ENCODE results near the gene TOP2A.
"Not testable (repeated sequence)": the region's sequence is repeated elsewhere in the genome, so short reads cannot be mapped to it uniquely, and the experiment has no call there.

Gene TOP2A

DNA sequence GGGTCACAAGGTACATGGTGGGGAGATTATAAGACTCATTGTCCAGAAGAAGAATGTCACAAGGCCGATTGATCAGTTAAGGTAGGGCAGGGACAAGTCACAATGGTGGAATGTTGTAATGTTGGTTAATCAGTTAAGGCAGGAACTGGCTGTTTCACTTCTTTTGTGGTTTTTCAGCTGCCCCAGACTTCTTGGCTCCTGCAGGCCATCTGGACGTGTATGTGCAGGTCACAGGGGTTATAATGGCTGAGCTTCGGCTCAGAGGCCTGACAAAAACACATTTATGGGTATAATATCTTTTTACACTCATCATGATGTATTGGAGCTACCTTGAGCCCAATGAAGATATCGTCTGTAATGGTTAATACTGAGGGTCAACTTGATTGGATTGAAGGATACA is 45.1 kb downstream of the TOP2A start:
- peak; percentile 66 for DNase-seq

DNA sequence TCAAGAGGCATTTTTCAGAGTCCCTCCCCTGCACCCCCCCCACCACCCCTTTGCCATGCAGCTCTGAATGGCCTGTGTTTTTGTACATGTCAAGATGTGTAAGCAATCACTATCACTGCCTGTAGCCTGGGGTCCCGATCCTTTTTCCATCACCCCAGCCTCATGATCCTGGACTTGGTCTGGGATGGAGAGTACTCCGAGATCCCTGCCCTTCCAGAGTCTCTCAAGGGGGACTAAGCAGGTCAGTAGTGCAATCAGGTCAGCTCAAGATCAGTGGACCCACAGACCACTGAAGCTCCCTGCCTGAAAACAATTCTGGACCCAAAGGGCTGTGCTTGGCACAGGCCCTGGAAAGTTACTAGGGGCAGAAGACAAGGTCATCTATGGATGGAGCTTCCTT is 45.7 kb downstream of the TOP2A start:
- DNase-seq: no peak

DNA sequence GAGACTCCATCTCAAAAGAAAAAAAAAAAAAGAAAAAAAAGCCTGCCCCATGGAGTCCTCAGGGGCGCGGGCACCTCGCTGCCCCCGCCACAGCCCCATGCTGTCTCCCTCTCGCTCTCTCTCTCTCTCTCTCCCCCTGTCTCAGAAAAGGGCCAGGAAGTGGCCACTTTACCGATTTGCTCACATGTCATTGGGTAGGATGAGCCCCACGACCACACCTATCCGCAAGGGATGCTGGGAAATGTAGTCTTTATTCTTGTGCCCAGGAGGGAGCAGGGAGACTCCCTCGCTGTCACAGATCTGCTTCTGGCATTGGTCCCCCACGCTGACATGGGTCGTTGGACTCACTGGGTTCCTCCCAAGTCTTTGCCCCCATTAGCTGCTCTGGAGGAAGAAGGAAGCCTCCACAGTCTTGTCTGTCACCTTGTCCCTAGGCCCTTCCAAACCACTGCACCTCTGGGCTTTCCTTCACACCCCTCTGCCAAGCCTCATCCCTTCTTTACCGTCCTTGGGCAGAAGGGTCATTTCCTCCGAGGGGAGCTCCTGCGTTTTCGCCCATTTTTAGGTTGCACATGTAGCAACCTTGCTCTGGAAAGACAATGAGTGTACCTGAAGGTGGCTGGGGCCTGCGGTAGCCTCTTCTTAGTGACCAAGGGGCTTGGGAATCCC is 46.3 kb downstream of the TOP2A start:
- no peak for DNase-seq

DNA sequence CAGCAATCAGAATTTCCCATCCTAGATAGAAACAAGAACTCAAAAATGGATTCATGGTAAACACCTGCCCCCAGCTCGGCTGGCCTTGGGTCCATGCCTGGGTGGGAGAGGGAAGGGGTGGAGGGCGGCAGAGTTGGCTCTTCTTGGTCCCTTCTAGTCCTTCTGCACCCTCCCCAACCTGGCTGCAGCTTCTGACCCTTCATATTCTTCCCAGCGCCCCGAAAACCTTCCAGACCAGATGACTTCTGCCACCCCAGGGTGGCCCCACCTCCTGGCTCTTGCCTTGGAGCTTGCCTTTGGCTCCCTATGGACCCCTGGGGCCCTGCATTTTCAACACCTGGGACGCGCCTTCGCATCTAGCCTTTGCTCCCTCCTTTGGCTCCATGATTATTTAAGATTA is 47.8 kb downstream of the TOP2A start:
- DNase-seq: no peak

DNA sequence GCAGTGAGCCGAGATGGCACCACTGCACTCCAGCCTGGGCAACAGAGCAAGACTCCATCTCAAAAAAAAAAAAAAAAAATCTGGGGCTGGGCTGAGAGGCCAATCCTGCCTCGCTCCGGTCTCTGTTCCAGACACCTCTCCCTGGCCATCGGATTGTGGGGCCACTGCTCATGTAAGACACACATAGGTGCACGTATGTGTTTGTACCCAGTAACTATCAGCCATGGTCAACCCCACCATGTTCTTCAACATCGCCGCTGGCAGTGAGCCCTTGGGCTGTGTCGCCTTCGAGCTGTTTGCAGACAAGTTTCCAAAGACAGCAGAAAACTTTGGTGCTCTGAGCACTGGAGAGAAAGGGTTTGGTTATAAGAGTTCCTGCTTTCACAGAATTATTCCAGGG is 50.0 kb downstream of the TOP2A start:
- not testable (repeated sequence) for DNase-seq

DNA sequence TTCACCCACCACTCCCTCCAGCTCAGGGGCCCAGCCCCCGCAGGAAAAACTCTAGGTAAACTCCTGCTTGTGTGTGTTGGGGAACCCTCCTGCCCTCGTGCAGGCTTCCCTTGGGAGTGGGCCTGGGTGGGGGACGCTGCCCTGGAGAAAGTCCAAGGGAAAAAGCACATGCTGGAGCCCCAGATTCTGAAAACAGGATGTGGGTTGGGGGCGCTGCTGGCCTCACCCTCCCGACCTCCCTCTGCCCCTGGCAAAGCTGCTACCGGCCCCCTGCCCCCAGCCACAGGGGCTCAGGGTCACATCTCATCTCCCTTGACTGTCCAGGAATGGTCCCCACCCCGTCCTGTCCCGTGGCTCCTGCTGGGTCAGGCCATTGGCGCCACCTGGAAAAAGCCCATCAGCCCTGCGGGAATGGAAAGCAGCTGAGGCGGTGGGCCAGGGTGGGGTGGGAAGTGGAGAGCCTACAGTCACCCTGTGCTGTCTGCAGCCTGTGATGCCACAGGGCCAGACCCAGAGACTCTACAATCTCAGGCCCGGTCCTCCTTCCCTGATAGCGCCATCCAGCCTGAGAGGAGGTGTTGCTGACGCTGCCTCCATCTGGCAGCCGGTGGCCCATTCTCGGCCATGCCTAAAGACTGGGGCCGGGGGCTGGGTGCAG is 50.7 kb downstream of the TOP2A start:
- no peak for DNase-seq

DNA sequence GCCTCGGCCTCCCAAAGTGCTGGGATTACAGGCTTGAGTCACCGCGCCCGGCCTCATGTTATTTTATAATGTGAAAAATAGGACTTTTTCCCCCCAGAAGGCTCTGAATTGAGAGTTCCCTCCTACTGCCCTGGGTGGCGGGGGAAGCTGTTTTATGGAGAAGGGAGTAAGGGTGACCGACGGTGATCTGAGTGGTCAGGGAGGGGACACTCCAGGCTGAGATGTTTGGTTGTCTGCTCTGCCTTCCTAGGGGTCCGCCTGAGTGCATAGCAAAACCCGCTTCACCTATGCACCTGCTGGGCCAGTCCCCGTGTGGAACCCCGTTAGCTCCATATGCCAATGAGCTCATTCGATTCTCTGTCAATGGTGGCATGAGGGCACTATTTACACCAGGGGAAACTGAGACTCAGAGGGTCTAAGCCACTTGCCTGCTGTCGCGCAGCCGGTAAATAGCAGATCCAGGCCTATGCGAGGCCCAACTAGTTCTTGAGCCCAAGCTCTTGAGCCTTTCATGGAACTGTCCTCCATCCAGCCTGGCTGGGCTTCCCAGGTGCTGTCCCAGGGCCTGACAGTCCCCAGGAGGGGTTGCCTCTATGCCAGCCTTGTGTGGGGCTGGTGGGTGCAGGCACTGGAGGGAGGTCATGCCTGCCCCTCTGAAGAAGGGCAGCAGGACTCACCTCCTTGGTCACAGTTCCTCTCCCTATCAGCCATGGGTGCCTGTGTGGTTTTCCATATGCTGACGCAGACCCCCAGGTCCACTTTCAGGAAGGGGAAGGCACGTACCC is 51.4 kb downstream of the TOP2A start:
- DNase-seq: no peak

DNA sequence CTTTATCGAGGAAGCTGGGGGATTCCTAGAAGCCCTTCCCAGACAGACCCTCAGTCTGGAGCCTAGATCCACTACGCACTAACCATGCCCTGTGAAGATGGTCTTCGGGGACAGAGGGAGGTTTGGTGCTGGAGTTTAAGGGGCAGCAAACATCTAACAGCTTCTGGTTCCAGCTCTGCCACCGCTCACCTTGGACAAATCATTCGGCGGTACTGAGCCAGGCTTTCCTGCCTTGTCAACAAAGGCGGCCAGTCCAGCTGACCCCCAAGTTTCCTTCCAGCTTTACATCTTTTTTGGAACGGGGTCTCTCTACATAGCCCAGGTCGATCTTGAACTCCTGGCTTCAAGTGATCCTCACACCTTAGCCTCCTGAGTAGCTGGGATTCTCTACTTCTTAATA is 52.8 kb downstream of the TOP2A start:
- no peak for DNase-seq

DNA sequence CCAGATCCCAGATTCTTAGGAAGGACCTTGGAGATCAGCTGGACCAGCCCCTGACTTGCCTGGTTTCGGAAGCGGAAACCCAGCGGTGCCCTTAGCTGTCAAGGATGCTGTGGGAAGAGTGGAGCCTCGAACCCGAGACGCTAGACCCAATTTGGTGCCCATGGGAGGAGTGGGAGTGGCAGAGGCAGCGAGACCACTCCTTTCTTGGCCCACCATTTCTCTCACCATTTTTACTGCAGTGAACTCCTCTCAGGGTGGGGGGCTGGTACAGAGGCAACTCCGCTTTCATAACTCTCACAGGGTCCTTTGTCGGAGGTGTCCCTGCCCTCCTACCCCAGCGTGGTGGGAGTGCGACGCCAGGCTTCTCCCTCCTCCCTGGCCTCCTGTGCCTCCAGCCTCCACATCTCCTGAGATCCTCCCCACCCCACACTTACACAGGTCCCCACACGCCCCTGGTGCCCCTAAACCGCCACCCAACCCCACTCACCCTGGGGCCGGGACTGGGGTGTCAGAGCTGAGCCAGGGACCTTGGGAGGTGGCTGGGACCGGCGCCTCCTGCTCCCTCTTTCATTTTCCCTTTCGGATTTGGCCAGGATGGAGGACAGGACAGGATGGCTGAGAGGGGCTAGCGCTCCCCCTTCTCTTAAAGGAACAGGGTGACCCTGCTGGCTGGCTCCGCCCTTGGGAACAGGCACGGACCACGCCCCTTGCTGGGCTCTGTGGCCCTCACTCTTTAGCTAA is 53.4 kb downstream of the TOP2A start, which contains the start of gene GJD3:
Gene GJD3 (minus strand): TSS at position 617 of the 741 bp plus-strand sequence. CDS start 922 bp downstream, outside the sequence.
- no peak for DNase-seq

DNA sequence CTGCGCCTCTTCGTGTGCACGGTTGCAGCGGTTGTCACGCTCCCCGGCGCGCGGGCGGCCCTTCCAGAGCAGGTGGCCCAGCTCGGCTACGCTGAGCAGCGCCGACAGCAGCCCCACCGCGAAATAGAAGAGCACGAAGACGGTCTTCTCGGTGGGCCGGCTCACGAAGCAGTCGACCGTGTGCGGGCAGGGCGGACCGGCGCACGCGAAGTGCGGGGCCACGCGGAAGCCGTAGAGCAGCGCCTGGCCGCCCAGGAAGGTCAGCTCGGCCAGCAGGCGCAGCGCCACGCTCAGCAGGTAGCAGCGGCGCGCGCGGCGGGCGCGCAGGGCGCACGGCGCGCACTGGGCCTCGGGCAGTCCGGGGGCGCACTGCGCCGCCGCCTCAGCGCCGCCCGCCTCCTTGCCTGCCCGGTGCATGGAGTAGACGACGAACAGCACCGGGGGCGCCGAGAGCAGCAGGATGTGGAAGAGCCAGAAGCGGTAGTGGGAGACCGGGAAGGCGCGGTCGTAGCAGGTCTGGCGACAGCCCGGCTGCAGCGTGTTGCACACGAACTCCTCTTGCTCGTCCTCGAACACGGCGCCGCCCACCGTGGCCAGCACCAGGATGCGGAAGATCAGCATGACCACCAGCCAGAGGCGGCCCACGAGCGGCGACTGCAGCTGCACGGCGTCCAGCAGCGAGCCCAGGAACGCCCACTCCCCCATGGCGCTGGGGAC is 54.4 kb downstream of the TOP2A start:
- no peak for DNase-seq

DNA sequence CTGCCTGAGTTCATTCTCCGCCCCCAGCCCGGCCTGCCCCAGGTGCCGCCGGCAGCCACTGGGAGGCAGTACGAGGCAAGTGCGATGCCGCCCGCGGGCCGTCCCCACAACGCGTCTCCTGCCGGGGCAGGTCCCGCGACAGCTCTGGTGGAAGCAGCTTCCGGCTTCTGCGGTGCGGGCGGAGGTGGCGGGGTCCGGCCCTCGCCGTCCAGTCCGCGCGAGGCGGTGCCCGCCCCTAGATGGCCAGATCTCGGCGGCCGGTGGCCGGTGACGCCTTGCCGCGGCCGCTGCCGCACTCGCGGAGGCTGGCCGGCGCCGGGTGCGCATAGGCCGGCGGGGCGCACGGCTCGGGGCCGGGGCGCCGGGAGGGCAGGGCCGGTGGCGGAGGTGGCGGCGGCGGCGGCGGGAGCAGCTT is 55.0 kb downstream of the TOP2A start:
- DNase-seq: peak; percentile 92

DNA sequence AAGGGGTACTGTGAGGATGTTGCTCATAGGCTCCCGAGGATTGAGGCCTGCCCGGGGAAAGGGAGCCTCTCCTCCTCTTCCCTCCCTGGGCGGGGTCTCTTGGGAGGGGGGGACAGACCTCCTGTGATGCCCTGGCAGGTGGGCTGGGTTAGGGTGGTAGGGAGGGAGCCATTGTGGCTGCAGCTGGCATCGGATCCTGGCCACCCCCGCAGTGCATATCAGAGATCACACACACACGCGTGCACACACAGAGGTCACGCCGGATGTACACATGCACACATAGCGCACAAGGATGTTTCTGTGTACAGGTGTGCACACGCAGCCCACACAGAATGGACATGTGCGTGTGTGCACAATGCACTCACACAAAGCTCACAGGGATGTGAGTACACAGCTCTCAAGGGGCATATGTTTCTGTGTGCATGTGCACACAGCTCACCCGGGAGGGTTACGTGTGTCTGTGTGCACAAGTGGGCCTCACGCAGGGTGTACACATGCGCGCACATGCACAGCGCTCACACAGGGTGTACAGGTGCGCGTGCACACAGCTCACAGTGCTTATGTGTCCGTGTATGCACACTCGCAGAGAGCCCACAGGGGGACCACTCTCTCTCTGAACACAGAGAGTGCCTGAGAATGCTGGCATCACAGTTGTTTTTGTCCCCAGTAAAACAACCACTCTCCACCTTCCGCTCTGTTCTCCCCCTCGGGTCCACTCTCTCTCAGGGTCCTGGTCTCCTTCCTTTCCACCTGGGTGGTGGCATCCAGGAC is 55.6 kb downstream of the TOP2A start:
- no peak for DNase-seq

DNA sequence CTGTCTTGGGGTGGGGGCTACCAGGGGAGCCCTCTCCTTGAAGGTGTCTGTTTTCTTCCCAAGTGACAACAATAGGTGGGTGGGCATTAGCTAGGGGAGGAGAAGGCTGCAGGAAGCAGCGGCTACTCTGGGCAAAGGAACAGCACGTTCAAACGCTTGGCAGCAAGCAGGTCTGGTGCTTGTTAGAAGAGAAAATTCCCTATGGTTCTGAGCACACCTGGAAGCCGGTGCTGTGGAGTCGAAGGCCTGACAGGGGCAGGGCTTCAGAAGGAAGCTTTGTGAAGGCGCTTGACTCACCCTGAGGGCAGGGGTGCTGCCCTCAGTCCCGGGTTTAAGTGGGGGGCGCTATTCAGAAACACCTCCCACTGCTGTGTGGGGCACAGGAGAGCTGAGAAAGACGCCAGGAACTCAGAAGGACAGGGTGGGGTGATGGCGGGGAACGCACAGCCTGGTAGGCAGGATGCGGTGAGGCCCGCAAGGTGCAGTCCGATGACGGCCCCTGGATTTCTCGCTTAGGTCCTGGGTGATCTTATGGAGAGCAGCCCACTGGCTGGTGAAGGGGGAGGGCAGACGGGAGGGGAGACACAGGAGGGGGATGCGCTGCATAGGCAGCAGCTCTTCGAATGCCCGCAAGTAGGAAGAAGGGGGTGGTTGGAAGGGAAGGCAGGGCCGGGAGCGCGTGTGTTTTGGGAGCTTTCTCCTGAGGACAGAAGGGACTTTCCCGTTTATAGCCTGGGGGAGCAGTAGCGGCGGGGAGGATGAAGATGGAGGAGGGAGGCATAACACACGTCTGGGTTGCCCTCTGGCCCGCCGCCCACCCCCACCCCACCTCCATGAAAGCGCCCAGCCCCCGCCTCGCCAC is 56.4 kb downstream of the TOP2A start:
- no peak for DNase-seq

DNA sequence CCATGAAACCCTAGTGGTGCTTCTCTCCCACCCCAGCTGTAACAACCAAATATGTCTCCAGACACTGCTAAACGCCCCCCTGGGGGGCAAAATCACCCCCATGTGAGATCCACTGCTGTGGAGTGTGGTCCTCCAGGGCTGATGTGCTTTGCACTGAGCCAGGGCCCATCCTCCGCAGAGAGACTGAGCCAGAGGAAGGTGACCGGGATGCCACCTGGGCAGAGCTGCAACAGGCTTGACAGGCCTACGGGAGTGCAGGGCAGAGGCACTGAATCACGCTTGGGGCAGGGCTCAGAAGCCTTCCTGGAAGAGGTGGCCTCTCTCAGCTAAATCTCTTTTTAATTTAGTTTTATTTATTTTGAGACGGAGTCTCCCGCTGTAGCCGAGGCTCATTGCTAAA is 57.6 kb downstream of the TOP2A start:
- no peak for DNase-seq

DNA sequence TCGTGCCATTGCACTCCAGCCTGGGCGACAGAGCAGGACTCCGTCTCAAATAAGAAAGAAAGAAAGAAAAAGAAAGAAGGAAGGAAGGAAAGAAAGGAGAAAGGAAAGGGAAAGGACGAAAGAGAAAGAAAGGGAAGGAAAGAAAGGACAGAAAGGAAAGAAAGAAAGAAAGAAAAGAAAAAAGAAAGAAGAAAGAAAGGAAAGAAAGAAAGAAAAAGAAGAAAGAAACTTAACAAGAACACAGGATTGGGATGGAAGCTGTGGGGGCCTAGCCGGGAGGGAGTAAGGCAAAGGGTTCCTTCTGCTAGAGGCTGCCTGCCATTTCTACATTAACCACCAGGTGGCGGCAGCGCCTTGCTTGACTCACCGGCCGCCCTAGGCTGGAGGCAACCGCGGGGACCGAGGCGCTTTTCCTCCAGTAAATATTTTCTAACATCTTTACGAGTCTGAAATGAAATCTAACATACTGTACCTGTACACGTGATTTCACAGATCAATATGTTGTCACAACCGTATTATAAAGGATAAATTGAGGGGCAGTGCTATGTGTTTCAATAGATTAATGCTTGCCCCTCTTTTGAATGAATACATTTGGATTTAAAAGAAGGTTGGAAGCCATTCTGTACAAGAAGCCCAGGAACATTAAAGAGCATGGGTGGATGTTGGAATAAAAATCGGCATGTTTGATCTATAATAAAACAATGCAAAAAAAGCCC is 59.2 kb downstream of the TOP2A start:
- DNase-seq: peak; percentile 95

DNA sequence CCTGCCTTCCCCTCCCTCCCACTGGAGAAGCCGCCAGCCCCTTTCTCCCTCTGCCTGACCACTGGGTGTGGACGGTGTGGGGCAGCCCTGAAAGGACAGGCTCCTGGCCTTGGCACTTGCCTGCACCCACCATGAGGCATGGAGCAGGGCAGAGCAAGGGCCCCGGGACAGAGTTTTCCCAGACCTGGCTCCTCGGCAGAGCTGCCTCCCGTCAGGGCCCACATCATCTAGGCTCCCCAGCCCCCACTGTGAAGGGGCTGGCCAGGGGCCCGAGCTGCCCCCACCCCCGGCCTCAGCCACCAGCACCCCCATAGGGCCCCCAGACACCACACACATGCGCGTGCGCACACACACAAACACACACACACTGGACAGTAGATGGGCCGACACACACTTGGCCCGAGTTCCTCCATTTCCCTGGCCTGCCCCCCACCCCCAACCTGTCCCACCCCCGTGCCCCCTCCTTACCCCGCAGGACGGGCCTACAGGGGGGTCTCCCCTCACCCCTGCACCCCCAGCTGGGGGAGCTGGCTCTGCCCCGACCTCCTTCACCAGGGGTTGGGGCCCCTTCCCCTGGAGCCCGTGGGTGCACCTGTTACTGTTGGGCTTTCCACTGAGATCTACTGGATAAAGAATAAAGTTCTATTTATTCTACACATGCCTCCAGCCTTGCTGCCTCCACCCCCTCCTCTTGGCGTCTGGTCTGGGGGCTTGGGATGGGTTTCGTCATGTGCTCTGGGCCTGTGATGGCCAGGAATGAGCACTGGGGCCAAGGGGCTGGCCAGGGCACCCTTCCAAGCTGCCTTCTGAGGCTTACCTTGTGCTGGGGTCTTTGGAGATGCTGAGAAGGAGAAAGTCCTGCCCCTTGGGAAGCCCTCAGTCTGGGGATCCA is 60.5 kb downstream of the TOP2A start:
- no peak for DNase-seq

DNA sequence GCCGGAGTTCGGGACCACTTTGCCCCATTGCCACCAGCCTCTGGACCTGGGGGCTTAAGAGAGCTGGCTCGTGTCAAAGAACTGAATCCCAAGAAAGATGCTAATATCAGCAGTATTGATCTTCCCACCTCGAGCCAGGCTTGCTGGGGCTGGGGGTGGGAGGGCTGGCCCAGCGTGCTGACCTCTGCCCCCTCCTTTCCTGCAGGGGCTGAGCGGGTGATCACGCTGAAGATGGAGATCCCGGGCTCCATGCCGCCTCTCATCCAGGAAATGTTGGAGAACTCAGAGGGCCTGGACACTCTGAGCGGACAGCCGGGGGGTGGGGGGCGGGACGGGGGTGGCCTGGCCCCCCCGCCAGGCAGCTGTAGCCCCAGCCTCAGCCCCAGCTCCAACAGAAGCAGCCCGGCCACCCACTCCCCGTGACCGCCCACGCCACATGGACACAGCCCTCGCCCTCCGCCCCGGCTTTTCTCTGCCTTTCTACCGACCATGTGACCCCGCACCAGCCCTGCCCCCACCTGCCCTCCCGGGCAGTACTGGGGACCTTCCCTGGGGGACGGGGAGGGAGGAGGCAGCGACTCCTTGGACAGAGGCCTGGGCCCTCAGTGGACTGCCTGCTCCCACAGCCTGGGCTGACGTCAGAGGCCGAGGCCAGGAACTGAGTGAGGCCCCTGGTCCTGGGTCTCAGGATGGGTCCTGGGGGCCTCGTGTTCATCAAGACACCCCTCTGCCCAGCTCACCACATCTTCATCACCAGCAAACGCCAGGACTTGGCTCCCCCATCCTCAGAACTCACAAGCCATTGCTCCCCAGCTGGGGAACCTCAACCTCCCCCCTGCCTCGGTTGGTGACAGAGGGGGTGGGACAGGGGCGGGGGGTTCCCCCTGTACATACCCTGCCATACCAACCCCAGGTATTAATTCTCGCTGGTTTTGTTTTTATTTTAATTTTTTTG is 61.6 kb downstream of the TOP2A start:
- no peak for DNase-seq

All from OCI-M1 (cell line).